Sigmoid colon (tissue), 3 donors: ENCODE measurements around the gene LMOD2.

Experiments
- POLR2A ChIP-seq, 2 donors: fragments of 450-650 bp; IDR thresholded peaks; one replicate each; pipeline ENCODE4 v1.6.1; 2016; ENCODE audit warnings: antibody characterized with exemption in 2 of 2, mild to moderate bottlenecking in 2 of 2, moderate library complexity in 2 of 2
- TF ChIP-seq, protein P1 (sequence below), 4 experiments: fragments of 450-650 bp in 3 of 4; fragments of 200-600 bp in 1 of 4; IDR thresholded peaks; one replicate each; pipeline ENCODE4 v1.5.1; 2016 to 2019; ENCODE audit warnings: antibody characterized with exemption in 4 of 4, mild to moderate bottlenecking in 3 of 4, moderate library complexity in 2 of 4

DNA sequence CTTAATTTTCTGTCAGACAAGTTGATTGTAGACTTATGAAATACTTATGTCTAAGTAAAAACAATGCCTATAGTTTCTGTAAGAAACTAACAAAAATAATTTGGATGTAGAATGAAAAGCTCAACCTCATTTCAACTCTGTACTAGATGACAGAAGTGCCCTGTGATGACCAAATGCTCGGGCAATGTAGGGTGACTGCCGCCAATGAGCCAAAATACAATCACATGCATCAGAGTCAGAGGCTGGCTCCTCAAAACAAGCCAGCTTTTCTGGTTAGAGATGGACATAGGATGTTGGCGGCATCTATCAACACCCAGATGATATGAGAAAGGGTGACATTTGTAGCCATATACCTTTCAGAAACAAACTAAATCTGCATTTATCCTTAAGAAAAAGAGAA, 23.9 kb downstream of the LMOD2 start:
- no peak for TF ChIP-seq POLR2A (IDR thresholded peaks at IDR 0.05)
- TF ChIP-seq, protein P1, sequence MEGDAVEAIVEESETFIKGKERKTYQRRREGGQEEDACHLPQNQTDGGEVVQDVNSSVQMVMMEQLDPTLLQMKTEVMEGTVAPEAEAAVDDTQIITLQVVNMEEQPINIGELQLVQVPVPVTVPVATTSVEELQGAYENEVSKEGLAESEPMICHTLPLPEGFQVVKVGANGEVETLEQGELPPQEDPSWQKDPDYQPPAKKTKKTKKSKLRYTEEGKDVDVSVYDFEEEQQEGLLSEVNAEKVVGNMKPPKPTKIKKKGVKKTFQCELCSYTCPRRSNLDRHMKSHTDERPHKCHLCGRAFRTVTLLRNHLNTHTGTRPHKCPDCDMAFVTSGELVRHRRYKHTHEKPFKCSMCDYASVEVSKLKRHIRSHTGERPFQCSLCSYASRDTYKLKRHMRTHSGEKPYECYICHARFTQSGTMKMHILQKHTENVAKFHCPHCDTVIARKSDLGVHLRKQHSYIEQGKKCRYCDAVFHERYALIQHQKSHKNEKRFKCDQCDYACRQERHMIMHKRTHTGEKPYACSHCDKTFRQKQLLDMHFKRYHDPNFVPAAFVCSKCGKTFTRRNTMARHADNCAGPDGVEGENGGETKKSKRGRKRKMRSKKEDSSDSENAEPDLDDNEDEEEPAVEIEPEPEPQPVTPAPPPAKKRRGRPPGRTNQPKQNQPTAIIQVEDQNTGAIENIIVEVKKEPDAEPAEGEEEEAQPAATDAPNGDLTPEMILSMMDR (IDR thresholded peaks at IDR 0.05): no peak
